WTC11 (cell line): ENCODE results near the gene GPR27. TPM values are rescaled to one million over a fixed set of nuclear protein-coding genes. Genes with fewer than 3 reads are reported as not detected.
A peak's percentile ranks its signal among the peaks of the same experiment; 100 is the strongest.

Experiments
- ARID4B ChIP-seq: sonication (generic); formaldehyde crosslinking; IDR thresholded peaks from 2 replicates; pipeline ENCODE4 v1.8.0; 2023; ENCODE audit warnings: missing genetic modification reagents, mild to moderate bottlenecking, borderline replicate concordance
- CREB1 ChIP-seq: sonication (generic); formaldehyde crosslinking; IDR thresholded peaks from 2 replicates; pipeline ENCODE4 v1.8.0; 2023; ENCODE audit warnings: mild to moderate bottlenecking, missing genetic modification reagents
- CREM ChIP-seq: sonication (generic); formaldehyde crosslinking; IDR thresholded peaks from 2 replicates; pipeline ENCODE4 v1.8.1; 2022; ENCODE audit warnings: mild to moderate bottlenecking, missing genetic modification reagents, moderate library complexity
- ESRRA ChIP-seq: sonication (generic); formaldehyde crosslinking; IDR thresholded peaks from 2 replicates; pipeline ENCODE4 v1.8.1; 2022; ENCODE audit warnings: mild to moderate bottlenecking, missing genetic modification reagents, borderline replicate concordance
- ETV6 ChIP-seq: sonication (generic); formaldehyde crosslinking; IDR thresholded peaks from 2 replicates; pipeline ENCODE4 v1.8.1; 2022; ENCODE audit warnings: mild to moderate bottlenecking, missing genetic modification reagents
- GRHL2 ChIP-seq: fragments of 250-450 bp; sonication (Bioruptor Pico); IDR thresholded peaks from 2 replicates; pipeline ENCODE4 v1.8.0; 2022; ENCODE audit warnings: mild to moderate bottlenecking, moderate library complexity; ENCODE audit not compliant: insufficient replicate concordance, severe bottlenecking
- JUN ChIP-seq: sonication (generic); formaldehyde crosslinking; IDR thresholded peaks from 2 replicates; pipeline ENCODE4 v1.8.0; 2023; ENCODE audit warnings: mild to moderate bottlenecking, missing genetic modification reagents
- KAT7 ChIP-seq: sonication (generic); formaldehyde crosslinking; IDR thresholded peaks from 2 replicates; pipeline ENCODE4 v1.8.1; 2023; ENCODE audit warnings: missing genetic modification reagents, mild to moderate bottlenecking, borderline replicate concordance
- MYBL2 ChIP-seq: sonication (generic); formaldehyde crosslinking; IDR thresholded peaks from 2 replicates; pipeline ENCODE4 v1.8.1; 2023; ENCODE audit warnings: mild to moderate bottlenecking, moderate library complexity, missing genetic modification reagents
- NR1H2 ChIP-seq: sonication (generic); formaldehyde crosslinking; IDR thresholded peaks from 2 replicates; pipeline ENCODE4 v1.9.0; 2021; ENCODE audit warnings: mild to moderate bottlenecking, moderate library complexity, missing genetic modification reagents
- STAT6 ChIP-seq: sonication (generic); formaldehyde crosslinking; conservative IDR thresholded peaks from 2 replicates; pipeline ENCODE4 v1.8.1; 2023; ENCODE audit warnings: mild to moderate bottlenecking, low read depth, missing genetic modification reagents, moderate library complexity
- USF1 ChIP-seq: sonication (generic); formaldehyde crosslinking; IDR thresholded peaks from 2 replicates; pipeline ENCODE4 v1.8.0; 2022; ENCODE audit warnings: mild to moderate bottlenecking, missing genetic modification reagents
- ZNF232 ChIP-seq: sonication (generic); formaldehyde crosslinking; IDR thresholded peaks from 2 replicates; pipeline ENCODE4 v1.8.0; 2022; ENCODE audit warnings: mild to moderate bottlenecking, missing genetic modification reagents
- ZNF425 ChIP-seq: fragments of 250-450 bp; sonication (Bioruptor Pico); conservative IDR thresholded peaks from 2 replicates; pipeline ENCODE4 v1.9.0; 2021; ENCODE audit warnings: mild to moderate bottlenecking
- ZNF671 ChIP-seq: fragments of 250-450 bp; sonication (Bioruptor Pico); IDR thresholded peaks from 2 replicates; pipeline ENCODE4 v1.8.0; 2021; ENCODE audit warnings: mild to moderate bottlenecking
- total RNA-seq: library from RNA; stranded (reverse); gene quantifications from 3 replicates; pipeline ENCODE4 v1.2.3, GENCODE V29; 2021
- TF ChIP-seq, protein P1 (sequence below): sonication (generic); formaldehyde crosslinking; IDR thresholded peaks from 2 replicates; pipeline ENCODE4 v1.8.0; 2023; ENCODE audit warnings: mild to moderate bottlenecking, missing genetic modification reagents
- TF ChIP-seq, protein P2 (sequence below): sonication (generic); formaldehyde crosslinking; IDR thresholded peaks from 2 replicates; pipeline ENCODE4 v1.8.1; 2023; ENCODE audit warnings: mild to moderate bottlenecking, missing genetic modification reagents
- TF ChIP-seq, protein P3 (sequence below): sonication (generic); formaldehyde crosslinking; IDR thresholded peaks from 2 replicates; pipeline ENCODE4 v1.8.1; 2023; ENCODE audit warnings: mild to moderate bottlenecking, moderate library complexity, missing genetic modification reagents

The GPR27 gene
- total RNA-seq, 1 experiment from 2014 or later, result 16.4 TPM

DNA sequence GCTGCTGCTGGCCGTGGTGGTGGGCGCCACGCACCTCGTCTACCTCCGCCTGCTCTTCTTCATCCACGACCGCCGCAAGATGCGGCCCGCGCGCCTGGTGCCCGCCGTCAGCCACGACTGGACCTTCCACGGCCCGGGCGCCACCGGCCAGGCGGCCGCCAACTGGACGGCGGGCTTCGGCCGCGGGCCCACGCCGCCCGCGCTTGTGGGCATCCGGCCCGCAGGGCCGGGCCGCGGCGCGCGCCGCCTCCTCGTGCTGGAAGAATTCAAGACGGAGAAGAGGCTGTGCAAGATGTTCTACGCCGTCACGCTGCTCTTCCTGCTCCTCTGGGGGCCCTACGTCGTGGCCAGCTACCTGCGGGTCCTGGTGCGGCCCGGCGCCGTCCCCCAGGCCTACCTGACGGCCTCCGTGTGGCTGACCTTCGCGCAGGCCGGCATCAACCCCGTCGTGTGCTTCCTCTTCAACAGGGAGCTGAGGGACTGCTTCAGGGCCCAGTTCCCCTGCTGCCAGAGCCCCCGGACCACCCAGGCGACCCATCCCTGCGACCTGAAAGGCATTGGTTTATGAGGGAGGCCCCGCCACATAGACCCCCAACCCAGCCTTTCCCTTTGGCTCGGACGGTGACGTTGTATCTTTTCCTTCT lies 1.1 kb downstream of the GPR27 start (continued):
- TF ChIP-seq ARID4B (CRISPR knock-in tag) (0 out of 2 replicates have a peak, but pooled peaks have one; percentile 6), ZNF232 (CRISPR knock-in tag) (no peak), ZNF671 (CRISPR knock-in tag) (no peak), ZNF425 (CRISPR knock-in tag) (no peak), ESRRA (0 out of 2 replicates have a peak, but pooled peaks have one; percentile 4), CREM (CRISPR knock-in tag) (no peak), USF1 (CRISPR knock-in tag) (no peak), STAT6 (no peak), NR1H2 (CRISPR knock-in tag) (no peak), ETV6 (no peak), GRHL2 (CRISPR knock-in tag) (no peak), KAT7 (CRISPR knock-in tag) (peak; percentile 5; the same call in 1 of the 2 replicates), MYBL2 (no peak), CREB1 (CRISPR knock-in tag) (no peak), JUN (CRISPR knock-in tag) (0 out of 2 replicates have a peak, but pooled peaks have one; percentile 15)
- TF ChIP-seq, protein P1, sequence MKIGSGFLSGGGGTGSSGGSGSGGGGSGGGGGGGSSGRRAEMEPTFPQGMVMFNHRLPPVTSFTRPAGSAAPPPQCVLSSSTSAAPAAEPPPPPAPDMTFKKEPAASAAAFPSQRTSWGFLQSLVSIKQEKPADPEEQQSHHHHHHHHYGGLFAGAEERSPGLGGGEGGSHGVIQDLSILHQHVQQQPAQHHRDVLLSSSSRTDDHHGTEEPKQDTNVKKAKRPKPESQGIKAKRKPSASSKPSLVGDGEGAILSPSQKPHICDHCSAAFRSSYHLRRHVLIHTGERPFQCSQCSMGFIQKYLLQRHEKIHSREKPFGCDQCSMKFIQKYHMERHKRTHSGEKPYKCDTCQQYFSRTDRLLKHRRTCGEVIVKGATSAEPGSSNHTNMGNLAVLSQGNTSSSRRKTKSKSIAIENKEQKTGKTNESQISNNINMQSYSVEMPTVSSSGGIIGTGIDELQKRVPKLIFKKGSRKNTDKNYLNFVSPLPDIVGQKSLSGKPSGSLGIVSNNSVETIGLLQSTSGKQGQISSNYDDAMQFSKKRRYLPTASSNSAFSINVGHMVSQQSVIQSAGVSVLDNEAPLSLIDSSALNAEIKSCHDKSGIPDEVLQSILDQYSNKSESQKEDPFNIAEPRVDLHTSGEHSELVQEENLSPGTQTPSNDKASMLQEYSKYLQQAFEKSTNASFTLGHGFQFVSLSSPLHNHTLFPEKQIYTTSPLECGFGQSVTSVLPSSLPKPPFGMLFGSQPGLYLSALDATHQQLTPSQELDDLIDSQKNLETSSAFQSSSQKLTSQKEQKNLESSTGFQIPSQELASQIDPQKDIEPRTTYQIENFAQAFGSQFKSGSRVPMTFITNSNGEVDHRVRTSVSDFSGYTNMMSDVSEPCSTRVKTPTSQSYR (CRISPR knock-in tag), result no peak
- TF ChIP-seq, protein P2, sequence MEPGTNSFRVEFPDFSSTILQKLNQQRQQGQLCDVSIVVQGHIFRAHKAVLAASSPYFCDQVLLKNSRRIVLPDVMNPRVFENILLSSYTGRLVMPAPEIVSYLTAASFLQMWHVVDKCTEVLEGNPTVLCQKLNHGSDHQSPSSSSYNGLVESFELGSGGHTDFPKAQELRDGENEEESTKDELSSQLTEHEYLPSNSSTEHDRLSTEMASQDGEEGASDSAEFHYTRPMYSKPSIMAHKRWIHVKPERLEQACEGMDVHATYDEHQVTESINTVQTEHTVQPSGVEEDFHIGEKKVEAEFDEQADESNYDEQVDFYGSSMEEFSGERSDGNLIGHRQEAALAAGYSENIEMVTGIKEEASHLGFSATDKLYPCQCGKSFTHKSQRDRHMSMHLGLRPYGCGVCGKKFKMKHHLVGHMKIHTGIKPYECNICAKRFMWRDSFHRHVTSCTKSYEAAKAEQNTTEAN (CRISPR knock-in tag), result no peak
- TF ChIP-seq, protein P3, sequence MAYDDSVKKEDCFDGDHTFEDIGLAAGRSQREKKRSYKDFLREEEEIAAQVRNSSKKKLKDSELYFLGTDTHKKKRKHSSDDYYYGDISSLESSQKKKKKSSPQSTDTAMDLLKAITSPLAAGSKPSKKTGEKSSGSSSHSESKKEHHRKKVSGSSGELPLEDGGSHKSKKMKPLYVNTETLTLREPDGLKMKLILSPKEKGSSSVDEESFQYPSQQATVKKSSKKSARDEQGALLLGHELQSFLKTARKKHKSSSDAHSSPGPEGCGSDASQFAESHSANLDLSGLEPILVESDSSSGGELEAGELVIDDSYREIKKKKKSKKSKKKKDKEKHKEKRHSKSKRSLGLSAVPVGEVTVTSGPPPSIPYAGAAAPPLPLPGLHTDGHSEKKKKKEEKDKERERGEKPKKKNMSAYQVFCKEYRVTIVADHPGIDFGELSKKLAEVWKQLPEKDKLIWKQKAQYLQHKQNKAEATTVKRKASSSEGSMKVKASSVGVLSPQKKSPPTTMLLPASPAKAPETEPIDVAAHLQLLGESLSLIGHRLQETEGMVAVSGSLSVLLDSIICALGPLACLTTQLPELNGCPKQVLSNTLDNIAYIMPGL (CRISPR knock-in tag), result peak; percentile 7; the same call in 1 of the 2 replicates
